ENCODE data around the gene AHDC1.
"Not testable (repeated sequence)": the region's sequence is repeated elsewhere in the genome, so short reads cannot be mapped to it uniquely, and the experiment has no call there.

AHDC1 gene

GRCh38 chr1:27542463-27543273, 61.3 kb downstream of the AHDC1 start:
- intact Hi-C loops (cut with DNase I) = no loop called here
- no peak for DNase-seq

- intact Hi-C loops (cut with DNase I) = no loop called here
These were observed 63.8 kb downstream of the AHDC1 start for GRCh38 chr1:27539901-27540861.

DNA sequence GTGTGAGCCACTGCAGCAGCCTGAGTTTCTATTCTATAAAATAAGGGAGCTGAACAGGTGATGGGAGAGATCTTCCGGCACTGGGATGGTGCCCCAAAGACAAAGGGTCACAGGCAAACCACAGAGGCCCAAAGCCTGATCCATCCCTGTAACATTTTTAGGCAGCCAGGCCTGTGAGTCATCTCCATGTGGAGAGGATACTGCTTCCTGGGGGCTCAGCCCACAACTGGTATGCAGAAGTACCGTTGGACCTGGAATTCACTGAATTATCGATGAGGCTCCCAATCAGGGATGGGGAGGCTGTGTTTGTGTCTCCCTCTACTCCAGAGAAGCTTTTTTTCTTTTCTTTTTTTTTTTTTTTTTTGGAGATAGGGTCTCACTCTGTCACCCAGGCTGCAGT, 65.2 kb downstream of the AHDC1 start:
- DNase-seq = no peak
- intact Hi-C loops (cut with DNase I) = no loop called here

More at GRCh38 chr1:27539901-27540861, 63.8 kb downstream of the AHDC1 start:
- DNase-seq = no peak

DNA sequence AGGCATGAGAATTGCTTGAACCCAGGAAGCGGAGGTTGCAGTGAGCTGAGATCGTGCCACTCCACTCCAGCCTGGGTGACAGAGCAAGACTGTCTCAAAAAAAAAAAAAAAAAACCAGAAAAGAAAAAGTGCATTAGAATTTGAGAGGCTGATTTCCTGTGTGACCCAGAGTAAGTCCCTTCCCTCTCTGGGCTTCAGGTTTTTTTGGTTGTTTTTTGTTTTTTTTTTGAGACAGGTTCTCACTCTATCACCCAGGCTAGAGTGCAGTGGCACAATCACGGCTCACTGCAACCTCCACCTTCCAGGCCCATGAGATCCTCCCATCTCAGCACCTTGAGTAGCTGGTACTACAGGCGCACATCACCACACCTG, 65.7 kb downstream of the AHDC1 start:
- DNase-seq; intact Hi-C loops (cut with DNase I): not testable (repeated sequence)

DNA sequence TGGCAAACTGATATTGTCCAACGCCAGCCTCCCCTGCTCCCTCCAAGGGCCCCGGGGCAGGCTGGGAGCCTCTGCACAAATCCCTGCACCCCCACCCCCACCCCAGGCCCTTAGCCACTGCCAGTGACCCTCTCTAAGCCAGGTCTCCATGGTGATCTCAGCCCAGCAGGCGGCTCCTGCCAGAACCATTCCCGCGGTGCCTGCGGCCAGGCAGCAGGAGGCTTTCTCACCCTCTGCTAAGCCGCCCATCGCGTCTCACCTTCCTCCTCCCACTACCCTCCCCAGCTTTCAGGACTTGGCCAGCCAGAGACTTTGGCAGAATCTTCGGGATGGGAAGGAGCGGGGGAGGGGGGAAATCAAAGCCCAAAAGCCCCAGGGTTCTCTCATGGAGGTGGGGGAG, 67.2 kb downstream of the AHDC1 start:
- intact Hi-C loops (cut with DNase I) = no loop called here

GRCh38 chr1:27536010-27536757, 67.8 kb downstream of the AHDC1 start:
- peak in 7 of 10 donors; percentile 41 to 92 (median 57) for DNase-seq
- intact Hi-C loops (cut with DNase I) = no loop called here

More for the DNA sequence above, 67.2 kb downstream of the AHDC1 start:
- DNase-seq = peak in 8 of 10 donors; percentile 55 to 96 (median 76)

GRCh38 chr1:27535386-27535785, 68.6 kb downstream of the AHDC1 start:
- intact Hi-C loops (cut with DNase I) = no loop called here
- DNase-seq = no peak

GRCh38 chr1:27531959-27532685, 71.8 kb downstream of the AHDC1 start:
- intact Hi-C loops (cut with DNase I) = no loop called here
- no peak for DNase-seq

DNA sequence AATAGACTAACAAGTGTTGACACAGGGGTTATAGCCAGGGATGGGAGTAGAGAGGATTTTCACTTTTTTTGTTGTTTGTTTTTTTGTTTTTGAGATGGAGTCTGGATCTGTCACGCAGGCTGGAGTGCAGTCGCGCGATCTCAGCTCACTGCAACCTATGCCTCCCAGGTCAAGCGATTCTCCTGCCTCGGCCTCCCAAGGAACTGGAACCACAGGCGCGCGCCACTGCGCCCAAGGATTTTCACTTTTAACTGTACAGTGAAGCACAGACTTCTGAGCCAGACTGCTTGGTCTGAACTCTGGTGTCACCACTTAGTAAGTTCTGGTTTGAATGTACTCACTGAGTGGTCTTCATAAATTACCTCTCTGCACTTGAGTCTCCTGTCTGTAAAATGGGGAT, 73.8 kb downstream of the AHDC1 start:
- DNase-seq = no peak
- intact Hi-C loops (cut with DNase I) = no loop called here

DNA sequence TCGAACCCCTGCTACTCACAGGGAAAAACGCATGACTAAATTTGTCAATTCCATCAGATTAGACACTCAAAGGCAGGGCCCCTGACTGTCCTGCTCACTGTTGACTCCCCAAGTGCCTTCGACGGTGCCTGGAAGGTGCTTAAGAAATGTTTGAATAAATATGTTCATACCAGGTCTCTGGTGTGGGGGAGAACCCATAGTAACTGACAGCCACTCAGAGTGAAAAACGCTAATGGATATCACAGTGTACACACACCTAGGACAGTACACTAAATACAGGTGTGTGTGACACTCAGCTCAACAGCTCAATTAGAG, 74.3 kb downstream of the AHDC1 start:
- intact Hi-C loops (cut with DNase I) = loop anchor here (5.0 kb wide), 1 partner anchor 37 kb away; the partner anchor contains the start of gene WASF2
- DNase-seq = no peak

DNA sequence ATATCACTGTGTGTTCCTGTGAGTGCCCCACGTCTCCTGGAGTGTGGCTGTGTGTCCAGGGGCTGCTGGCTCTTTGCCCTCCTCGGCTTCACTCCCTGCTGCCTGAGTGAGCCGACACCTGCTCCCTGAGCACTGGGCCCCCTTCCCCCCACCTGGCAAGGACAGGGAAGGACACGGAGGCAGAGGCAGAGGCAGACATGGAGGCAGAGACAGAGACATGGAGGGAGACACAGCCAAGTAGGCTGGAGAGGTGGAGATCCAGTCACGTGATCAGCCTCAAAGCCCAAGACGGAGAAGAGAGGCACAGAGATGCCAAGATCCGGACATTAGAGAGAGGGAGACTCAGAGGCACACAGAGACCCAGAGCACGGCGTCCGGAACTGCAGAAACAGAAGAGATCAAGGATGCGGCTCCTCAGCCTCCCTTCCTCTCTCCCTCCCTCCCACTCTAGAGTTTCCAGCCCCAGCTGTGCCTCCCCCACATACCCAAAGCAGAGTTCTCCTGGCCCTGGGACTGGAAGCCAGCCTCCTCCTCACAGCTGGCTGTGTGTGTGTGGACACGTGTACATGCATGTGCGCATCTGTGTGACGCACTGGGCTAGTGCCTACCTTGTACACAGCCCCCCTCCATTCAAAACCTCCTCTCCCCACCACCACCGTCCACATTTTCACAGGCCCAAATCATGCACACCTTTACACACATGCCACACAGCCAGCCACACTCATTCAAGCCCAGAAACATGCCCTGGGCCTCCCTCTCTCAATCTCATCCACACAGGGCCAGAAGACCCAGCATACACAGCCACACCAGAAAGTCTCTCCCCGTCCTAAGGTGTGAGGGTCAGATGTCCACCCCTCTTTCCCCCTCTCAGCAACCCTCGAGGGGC, 74.9 kb downstream of the AHDC1 start:
- intact Hi-C loops (cut with DNase I) = loop anchor here (5.0 kb wide), 1 partner anchor 37 kb away; the partner anchor contains the start of gene WASF2

DNA sequence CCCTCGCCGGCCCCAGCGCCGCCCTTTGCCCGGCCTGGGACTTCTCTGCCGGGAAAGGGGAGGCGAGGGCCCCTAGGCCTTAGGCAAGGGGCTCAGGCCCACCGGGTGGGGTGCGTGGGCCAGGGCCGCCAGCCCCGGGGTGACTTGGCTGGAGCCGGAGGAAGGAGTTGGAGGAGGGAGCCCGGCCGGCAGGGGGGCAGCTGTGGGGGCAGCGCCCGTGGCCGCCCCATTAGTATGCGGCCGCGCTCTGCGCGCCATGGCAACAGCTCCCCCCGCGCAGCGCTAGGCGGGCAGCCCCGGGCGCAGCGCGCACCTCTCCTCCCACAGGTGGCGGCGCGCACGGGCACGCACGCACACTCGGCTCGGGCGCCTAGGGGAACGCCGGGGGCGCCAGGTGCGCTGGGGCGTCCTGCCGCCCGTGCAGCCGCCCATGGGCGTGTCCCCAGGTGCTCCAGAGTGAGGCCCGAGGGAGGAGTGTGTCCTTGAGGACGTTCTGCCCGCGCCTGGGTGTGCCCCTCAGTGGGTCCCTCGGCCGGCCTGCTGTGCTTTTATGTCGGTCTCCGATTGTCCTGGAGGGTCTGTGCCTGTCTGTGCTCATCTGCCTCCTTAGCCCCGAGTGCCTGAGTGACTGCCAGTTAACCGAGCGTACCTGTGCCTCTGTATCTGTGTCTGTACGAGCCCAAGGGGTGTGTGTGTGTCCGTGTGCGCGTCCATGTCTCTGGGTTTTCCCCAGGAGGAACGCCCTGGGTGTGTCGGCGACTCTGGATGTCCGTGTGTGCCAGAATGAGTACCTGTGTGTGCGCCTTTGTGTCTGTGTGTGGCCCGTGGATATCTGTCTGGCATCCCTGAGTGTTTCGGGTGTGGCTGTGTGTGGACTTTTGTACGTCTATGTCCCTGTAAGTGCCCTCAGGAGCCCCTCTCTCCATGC, 75.8 kb downstream of the AHDC1 start:
- DNase-seq = peak in 7 of 10 donors; percentile 52 to 94 (median 60)
- intact Hi-C loops (cut with DNase I) = loop anchor here (5.0 kb wide), 1 partner anchor 36 kb away; the partner anchor contains the start of gene WASF2

More for the DNA sequence above, 74.9 kb downstream of the AHDC1 start:
- DNase-seq = peak in 7 of 10 donors; percentile 63 to 95 (median 79)

DNA sequence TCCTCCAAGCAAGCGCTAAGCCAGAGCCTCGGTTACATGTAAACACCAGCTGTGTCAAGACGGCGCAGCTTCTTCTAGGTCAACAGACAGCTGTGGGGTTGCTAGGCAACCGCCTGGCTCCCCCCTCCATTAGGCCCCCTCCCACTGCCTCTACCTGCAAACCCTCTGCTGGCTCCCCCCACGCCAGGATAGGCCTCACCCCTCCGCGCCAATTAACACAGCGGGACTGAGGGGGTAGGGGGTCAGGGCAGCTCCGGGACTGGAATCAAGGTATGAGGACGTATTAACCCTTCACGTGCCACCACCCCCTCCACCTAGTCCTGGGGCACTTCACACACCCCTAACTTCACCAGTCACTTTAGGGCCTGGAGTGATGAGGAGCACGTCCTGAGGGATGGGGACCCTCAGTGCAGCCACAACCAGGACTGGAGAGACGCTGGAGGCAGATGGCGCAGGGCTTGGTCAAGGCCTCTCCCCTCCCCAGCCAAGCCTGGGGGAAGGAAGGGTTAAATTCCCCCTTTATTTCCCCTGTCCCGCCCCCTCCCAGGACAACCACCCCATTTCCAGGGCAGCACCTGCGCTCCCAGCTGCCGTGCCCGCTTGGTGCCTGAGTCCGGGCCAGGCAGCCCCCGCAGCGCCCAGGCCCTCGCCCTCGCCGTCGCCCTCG, 76.6 kb downstream of the AHDC1 start:
- intact Hi-C loops (cut with DNase I) = loop anchor here (5.0 kb wide), 1 partner anchor 35 kb away; the partner anchor contains the start of gene WASF2
- peak in 3 of 10 donors; percentile 50 to 90 (median 81) for DNase-seq

DNA sequence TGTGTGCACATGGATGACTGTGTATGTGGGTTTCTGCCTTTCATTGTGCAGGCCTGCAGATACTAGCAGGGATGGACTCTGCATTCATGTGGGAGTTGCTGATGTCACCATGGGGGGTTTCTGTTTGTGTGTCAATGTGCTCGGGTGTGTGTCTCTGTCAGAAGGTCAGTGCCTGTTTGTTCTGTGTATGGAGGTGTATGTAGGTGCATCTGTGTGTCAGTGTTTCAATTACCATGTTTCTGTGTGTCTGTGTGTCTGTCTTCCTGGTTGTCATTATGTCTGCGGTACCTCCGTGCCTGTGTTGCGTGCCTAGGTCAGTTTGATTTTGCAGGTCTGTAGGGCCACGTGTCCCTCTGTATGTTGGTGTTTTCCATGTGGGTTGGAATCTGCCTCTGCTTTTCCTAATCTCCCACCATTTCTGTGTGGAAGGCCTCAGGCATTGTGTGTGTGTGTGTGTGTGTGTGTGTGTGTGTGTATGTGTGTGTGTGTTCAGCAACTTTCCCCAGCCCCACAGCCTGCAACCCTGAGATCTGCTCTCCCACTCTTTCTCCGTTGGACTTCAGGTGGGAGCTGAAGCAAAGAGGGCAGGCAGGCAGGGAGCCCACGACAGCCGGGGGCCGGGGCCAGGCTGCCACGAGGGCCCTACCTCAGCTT, 77.2 kb downstream of the AHDC1 start:
- intact Hi-C loops (cut with DNase I) = loop anchor here (5.0 kb wide), 1 partner anchor 34 kb away; the partner anchor contains the start of gene WASF2
- no peak for DNase-seq

- intact Hi-C loops (cut with DNase I) = loop anchor here (5.0 kb wide), 1 partner anchor 33 kb away; the partner anchor contains the start of gene WASF2
- DNase-seq = peak in 3 of 10 donors; percentile 37 to 93 (median 81)
These were observed 78.4 kb downstream of the AHDC1 start for GRCh38 chr1:27525296-27526272.
